ENCODE data around the gene GNPTAB. TPM values are rescaled to one million over a fixed set of nuclear protein-coding genes. Genes with fewer than 3 reads are reported as not detected.

The GNPTAB gene
- total RNA-seq, 5 donors from 2014 or later (not counting 1 experiment from before 2014, with no cell fraction given) = 44.9 to 66.8 (median 57.0) TPM

DNA sequence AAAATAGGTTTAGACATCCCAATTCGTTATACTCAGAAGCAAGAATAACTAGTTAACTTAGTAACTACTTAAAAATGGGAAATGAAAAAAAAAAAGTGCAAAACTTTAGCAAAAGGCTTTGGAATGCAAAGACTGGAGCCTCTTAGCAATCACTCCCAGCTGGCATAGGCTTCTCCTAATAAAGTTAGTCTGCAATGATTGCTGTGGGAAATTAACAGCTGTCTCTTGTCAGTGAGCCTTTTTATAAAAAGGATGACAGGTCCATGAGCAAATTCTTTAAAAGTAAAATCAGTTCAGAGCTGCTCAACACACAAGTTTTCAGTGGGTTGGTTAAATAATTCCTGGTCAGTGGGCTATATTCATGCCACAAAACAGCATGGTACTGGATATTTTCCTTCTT is 84.1 kb downstream of the GNPTAB start:
- Mint-ChIP-seq H3K9me3 (no peaks in the 10 kb centered on the region), H3K4me3 (no peak overlapping the region), H3K27me3 (no peaks in the 10 kb centered on the region), H3K4me1 (peaks cover 5 to 16% (median 11%) of the 10 kb centered on the region in 3 donors), H3K27ac (no peak overlapping the region), H3K36me3 (peaks cover 60% of the 10 kb centered on the region)
- ChIA-PET CTCF (interaction anchor here in 1 of 2 donors (0.6 to 0.9 kb wide), 3 partner anchors 9 to 259 kb away, joined by 3 to 4 read pairs (median 3); no protein-coding TSS in a partner anchor), POLR2A (interaction anchor here in 1 of 2 donors (1.0 kb wide), 1 partner anchor 13 kb away, joined by 4 read pairs; no protein-coding TSS in a partner anchor)
- no CpG with 5 or more reads among the region's 1 CpG for WGBS (ENCODE audit: insufficient coverage)
- peaks cover 0 to 9% of the 10 kb centered on the region in 2 experiments for H3K4me1 ChIP-seq (ENCODE audit: control insufficient read depth in 1 of 2, extremely low read depth in 1 of 2, insufficient read depth in 2 of 2, low read length in 2 of 2)
- no peak for ATAC-seq (replicated peaks in 1 of 4)
- peaks cover 8 to 45% of the 10 kb centered on the region in 2 donors for H3K36me3 ChIP-seq (ENCODE audit: control insufficient read depth in 2 of 2, extremely low read depth in 1 of 2, insufficient read depth in 1 of 2, low read length in 1 of 2)
- H3K27me3 ChIP-seq (replicated peaks in 1 of 2; ENCODE audit: control insufficient read depth in 2 of 2, extremely low read depth in 1 of 2, insufficient read depth in 2 of 2, low read length in 1 of 2) = no peaks in the 10 kb centered on the region
- H3K4me3 ChIP-seq (ENCODE audit: control insufficient read depth in 1 of 2, extremely low read depth in 1 of 2, low read length in 1 of 2) = no peak overlapping the region
- H3K9me3 ChIP-seq = no peaks in the 10 kb centered on the region
- DNase-seq = no peak
- no peak overlapping the region for H3K27ac ChIP-seq (ENCODE audit: low read length)

- CTCF ChIA-PET = interaction anchor here in 1 of 2 donors (0.6 to 2.6 kb wide), 4 partner anchors 10 to 258 kb away, joined by 3 to 15 read pairs (median 4); no protein-coding TSS in a partner anchor
- H3K4me1 Mint-ChIP-seq = peaks cover 5 to 16% (median 11%) of the 10 kb centered on the region in 3 donors
- WGBS (ENCODE audit: insufficient coverage) = no CpG with 5 or more reads among the region's 1 CpG
These were observed 84.6 kb downstream of the GNPTAB start for GRCh38 chr12:101746196-101746595.

DNA sequence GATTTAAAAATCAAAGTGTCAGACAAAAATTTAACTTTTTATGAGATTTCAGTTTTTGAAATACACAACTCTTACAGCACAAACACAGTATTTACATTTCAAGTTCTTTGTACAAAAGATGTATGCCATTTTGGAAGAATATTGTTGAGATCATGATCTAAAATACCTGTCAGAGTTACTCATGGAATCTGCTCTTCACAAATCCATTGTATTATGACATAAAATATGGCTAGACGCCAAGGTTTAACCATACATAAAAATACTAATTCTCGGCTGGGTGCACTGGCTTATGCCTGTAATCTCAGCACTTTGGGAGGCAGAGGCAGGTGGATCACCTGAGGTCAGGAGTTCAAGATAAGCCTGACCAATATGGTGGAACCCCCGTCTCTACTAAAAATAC is 85.3 kb downstream of the GNPTAB start:
- Mint-ChIP-seq H3K9me3 (no peaks in the 10 kb centered on the region), H3K4me3 (no peak overlapping the region), H3K27ac (no peak overlapping the region), H3K36me3 (peaks cover 50% of the 10 kb centered on the region), H3K27me3 (no peaks in the 10 kb centered on the region), H3K4me1 (peaks cover 5 to 16% (median 11%) of the 10 kb centered on the region in 3 donors)
- no peaks in the 10 kb centered on the region for H3K27me3 ChIP-seq (replicated peaks in 1 of 2; ENCODE audit: control insufficient read depth in 2 of 2, extremely low read depth in 1 of 2, insufficient read depth in 2 of 2, low read length in 1 of 2)
- H3K4me1 ChIP-seq (ENCODE audit: control insufficient read depth in 1 of 2, extremely low read depth in 1 of 2, insufficient read depth in 2 of 2, low read length in 2 of 2) = peaks cover 0 to 9% of the 10 kb centered on the region in 2 experiments
- POLR2A ChIA-PET = interaction anchor here in 1 of 2 donors (0.6 to 1.0 kb wide), 2 partner anchors 11 to 12 kb away, joined by 3 to 4 read pairs; no protein-coding TSS in a partner anchor
- no peak for DNase-seq
- WGBS (ENCODE audit: insufficient coverage) = 83% methylated on average over 1 of the region's 3 CpGs
- H3K4me3 ChIP-seq (ENCODE audit: control insufficient read depth in 1 of 2, extremely low read depth in 1 of 2, low read length in 1 of 2) = no peak overlapping the region
- CTCF ChIA-PET = interaction anchor here in 1 of 2 donors (2.6 kb wide), 1 partner anchor 14 kb away, joined by 15 read pairs; no protein-coding TSS in a partner anchor
- peaks cover 2 to 35% of the 10 kb centered on the region in 2 donors for H3K36me3 ChIP-seq (ENCODE audit: control insufficient read depth in 2 of 2, extremely low read depth in 1 of 2, insufficient read depth in 1 of 2, low read length in 1 of 2)
- no peak overlapping the region for H3K27ac ChIP-seq (ENCODE audit: low read length)
- H3K9me3 ChIP-seq = no peaks in the 10 kb centered on the region
- ATAC-seq (replicated peaks in 1 of 4) = no peak

More at GRCh38 chr12:101746196-101746595, 84.6 kb downstream of the GNPTAB start:
- H3K36me3 Mint-ChIP-seq = peaks cover 56% of the 10 kb centered on the region
- DNase-seq (no peak), ATAC-seq (replicated peaks in 1 of 4) (no peak)
- peaks cover 5 to 40% of the 10 kb centered on the region in 2 donors for H3K36me3 ChIP-seq (ENCODE audit: control insufficient read depth in 2 of 2, extremely low read depth in 1 of 2, insufficient read depth in 1 of 2, low read length in 1 of 2)
- H3K4me1 ChIP-seq (ENCODE audit: control insufficient read depth in 1 of 2, extremely low read depth in 1 of 2, insufficient read depth in 2 of 2, low read length in 2 of 2) = peaks cover 0 to 9% of the 10 kb centered on the region in 2 experiments
- H3K9me3 ChIP-seq = no peaks in the 10 kb centered on the region
- H3K27ac ChIP-seq (ENCODE audit: low read length) = no peak overlapping the region
- no peak overlapping the region for H3K4me3 Mint-ChIP-seq
- POLR2A ChIA-PET = interaction anchor here in 1 of 2 donors (1.0 kb wide), 1 partner anchor 13 kb away, joined by 4 read pairs; no protein-coding TSS in a partner anchor
- H3K9me3 Mint-ChIP-seq = no peaks in the 10 kb centered on the region
- H3K27ac Mint-ChIP-seq = no peak overlapping the region
- no peak overlapping the region for H3K4me3 ChIP-seq (ENCODE audit: control insufficient read depth in 1 of 2, extremely low read depth in 1 of 2, low read length in 1 of 2)
- no peaks in the 10 kb centered on the region for H3K27me3 Mint-ChIP-seq
- no peaks in the 10 kb centered on the region for H3K27me3 ChIP-seq (replicated peaks in 1 of 2; ENCODE audit: control insufficient read depth in 2 of 2, extremely low read depth in 1 of 2, insufficient read depth in 2 of 2, low read length in 1 of 2)

DNA sequence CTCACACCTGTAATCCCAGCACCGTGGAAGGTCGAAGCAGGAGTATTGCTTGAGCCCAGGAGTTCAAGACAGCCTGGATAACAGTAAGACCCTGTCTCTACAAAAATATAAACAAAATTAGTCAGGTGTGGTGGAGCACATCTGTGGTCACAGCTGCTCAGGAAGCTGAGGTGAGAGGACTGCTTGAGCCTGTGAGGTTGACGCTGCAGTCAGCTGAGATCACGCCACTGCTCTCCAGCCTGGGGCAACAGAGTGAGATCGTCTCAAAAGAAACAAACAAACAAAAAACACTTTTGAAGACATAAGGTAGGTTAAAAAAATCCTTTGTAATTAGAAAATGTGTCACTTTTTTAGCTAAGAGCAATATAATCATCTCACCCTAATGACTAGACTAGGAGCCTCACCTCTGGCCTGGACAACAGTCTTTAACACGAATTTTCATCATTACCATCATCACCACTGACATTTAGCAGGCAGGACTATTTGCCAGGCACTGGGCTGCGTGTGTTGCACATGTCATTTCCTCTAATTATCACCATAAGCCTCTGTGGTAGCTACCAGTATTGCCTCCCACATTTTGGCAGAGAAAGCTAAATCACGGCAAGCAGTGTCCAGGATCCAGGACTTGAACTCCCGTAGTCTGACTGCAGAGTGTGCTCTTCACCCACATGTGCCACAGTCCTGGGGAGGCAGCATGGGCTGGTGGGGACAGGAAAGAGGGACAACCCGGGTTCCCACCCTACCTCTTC is 86.9 kb downstream of the GNPTAB start:
- Histone ChIP-seq H3K36me3 (ENCODE audit: control insufficient read depth in 2 of 2, extremely low read depth in 1 of 2, insufficient read depth in 1 of 2, low read length in 1 of 2) (peaks cover 2 to 22% of the 10 kb centered on the region in 2 donors), H3K27ac (ENCODE audit: low read length) (peak overlapping the region; percentile 25), H3K27me3 (replicated peaks in 1 of 2; ENCODE audit: control insufficient read depth in 2 of 2, extremely low read depth in 1 of 2, insufficient read depth in 2 of 2, low read length in 1 of 2) (no peaks in the 10 kb centered on the region), H3K4me1 (ENCODE audit: control insufficient read depth in 1 of 2, extremely low read depth in 1 of 2, insufficient read depth in 2 of 2, low read length in 2 of 2) (peaks cover 0 to 9% of the 10 kb centered on the region in 2 experiments), H3K9me3 (no peaks in the 10 kb centered on the region), H3K4me3 (ENCODE audit: control insufficient read depth in 1 of 2, extremely low read depth in 1 of 2, low read length in 1 of 2) (no peak overlapping the region)
- WGBS (ENCODE audit: insufficient coverage) = 79% methylated on average over 2 of the region's 10 CpGs
- peak overlapping the region; percentile 49 to 58 for H3K27ac Mint-ChIP-seq
- no peaks in the 10 kb centered on the region for H3K27me3 Mint-ChIP-seq
- no peaks in the 10 kb centered on the region for H3K9me3 Mint-ChIP-seq
- no peak overlapping the region for H3K4me3 Mint-ChIP-seq
- peak in 14 of 35 experiments; percentile 4 to 47 (median 14) for DNase-seq
- ChIA-PET CTCF (interaction anchor here in 1 of 2 donors (2.6 kb wide), 1 partner anchor 16 kb away, joined by 15 read pairs; no protein-coding TSS in a partner anchor), POLR2A (interaction anchor here in 1 of 2 donors (0.5 kb wide), 1 partner anchor 465 kb away, joined by 4 read pairs; no protein-coding TSS in a partner anchor)
- peak in 3 of 4 experiments; percentile 58 to 62 (median 61) for ATAC-seq (replicated peaks in 1 of 4)
- H3K36me3 Mint-ChIP-seq = peaks cover 41% of the 10 kb centered on the region
- peaks cover 5 to 16% (median 7%) of the 10 kb centered on the region in 3 donors for H3K4me1 Mint-ChIP-seq

- H3K27me3 Mint-ChIP-seq = no peaks in the 10 kb centered on the region
- no peak overlapping the region for H3K4me3 ChIP-seq (ENCODE audit: control insufficient read depth in 1 of 2, extremely low read depth in 1 of 2, low read length in 1 of 2)
- H3K4me3 Mint-ChIP-seq = no peak overlapping the region
- peaks cover 0 to 18% of the 10 kb centered on the region in 2 donors for H3K36me3 ChIP-seq (ENCODE audit: control insufficient read depth in 2 of 2, extremely low read depth in 1 of 2, insufficient read depth in 1 of 2, low read length in 1 of 2)
- CTCF ChIA-PET = interaction anchor here in 1 of 2 donors (0.8 to 2.6 kb wide), 2 partner anchors 16 to 37 kb away, joined by 3 to 15 read pairs; no protein-coding TSS in a partner anchor
- H3K4me1 ChIP-seq (ENCODE audit: control insufficient read depth in 1 of 2, extremely low read depth in 1 of 2, insufficient read depth in 2 of 2, low read length in 2 of 2) = peaks cover 0 to 9% of the 10 kb centered on the region in 2 experiments
- H3K27ac Mint-ChIP-seq = peak overlapping the region; percentile 49 to 58
- H3K9me3 Mint-ChIP-seq = no peaks in the 10 kb centered on the region
- POLR2A ChIA-PET = interaction anchor here in 1 of 2 donors (0.5 kb wide), 2 partner anchors 16 to 47 kb away, joined by 3 read pairs; no protein-coding TSS in a partner anchor
- H3K27ac ChIP-seq (ENCODE audit: low read length) = no peak overlapping the region
- no CpG with 5 or more reads among the region's 1 CpG for WGBS (ENCODE audit: insufficient coverage)
- DNase-seq (no peak), ATAC-seq (replicated peaks in 1 of 4) (no peak)
- no peaks in the 10 kb centered on the region for H3K27me3 ChIP-seq (replicated peaks in 1 of 2; ENCODE audit: control insufficient read depth in 2 of 2, extremely low read depth in 1 of 2, insufficient read depth in 2 of 2, low read length in 1 of 2)
- H3K36me3 Mint-ChIP-seq = peaks cover 34% of the 10 kb centered on the region
- H3K9me3 ChIP-seq = no peaks in the 10 kb centered on the region
- H3K4me1 Mint-ChIP-seq = peaks cover 5 to 16% (median 7%) of the 10 kb centered on the region in 3 donors
These were observed 87.5 kb downstream of the GNPTAB start for GRCh38 chr12:101743242-101743641.

GRCh38 chr12:101740980-101741379 is 89.8 kb downstream of the GNPTAB start:
- Histone ChIP-seq H3K9me3 (no peaks in the 10 kb centered on the region), H3K27ac (ENCODE audit: low read length) (no peak overlapping the region), H3K4me1 (ENCODE audit: control insufficient read depth in 1 of 2, extremely low read depth in 1 of 2, insufficient read depth in 2 of 2, low read length in 2 of 2) (peaks cover 0 to 9% of the 10 kb centered on the region in 2 experiments), H3K4me3 (ENCODE audit: control insufficient read depth in 1 of 2, extremely low read depth in 1 of 2, low read length in 1 of 2) (no peak overlapping the region), H3K36me3 (ENCODE audit: control insufficient read depth in 2 of 2, extremely low read depth in 1 of 2, insufficient read depth in 1 of 2, low read length in 1 of 2) (peaks cover 0 to 3% of the 10 kb centered on the region in 2 donors), H3K27me3 (replicated peaks in 1 of 2; ENCODE audit: control insufficient read depth in 2 of 2, extremely low read depth in 1 of 2, insufficient read depth in 2 of 2, low read length in 1 of 2) (no peaks in the 10 kb centered on the region)
- Mint-ChIP-seq H3K4me1 (peaks cover 5 to 16% (median 7%) of the 10 kb centered on the region in 3 donors), H3K36me3 (peaks cover 28% of the 10 kb centered on the region), H3K27me3 (no peaks in the 10 kb centered on the region), H3K27ac (no peak overlapping the region), H3K9me3 (no peaks in the 10 kb centered on the region), H3K4me3 (no peak overlapping the region)
- CTCF ChIA-PET = no interaction called here
- DNase-seq = no peak
- ATAC-seq (replicated peaks in 1 of 4) = no peak
- POLR2A ChIA-PET = no interaction called here
- WGBS (ENCODE audit: insufficient coverage) = no CpG with 5 or more reads among the region's 5 CpGs

All from T-cell (primary cell).